HUES64 (cell line): Measurements from ENCODE around the gene OSM.

Experiments used
- H3K27ac ChIP-seq: 2 replicates; pipeline ENCODE4 v1.7.0; 2013; ENCODE audit warnings: low read depth, low read length, inconsistent platforms
- H3K27me3 ChIP-seq: 2 replicates; pipeline ENCODE4 v1.6.1; 2013; ENCODE audit warnings: mild to moderate bottlenecking, low read length; ENCODE audit not compliant: insufficient read depth
- H3K36me3 ChIP-seq: 2 replicates; pipeline ENCODE4 v1.6.1; 2013; ENCODE audit warnings: mild to moderate bottlenecking, low read length; ENCODE audit not compliant: insufficient read depth
- H3K4me1 ChIP-seq: 2 replicates; pipeline ENCODE4 v1.6.1; 2013; ENCODE audit warnings: mild to moderate bottlenecking, low read length, moderate library complexity; ENCODE audit not compliant: insufficient read depth
- H3K4me3 ChIP-seq: 2 replicates; pipeline ENCODE4 v1.5.1; 2013; ENCODE audit warnings: mild to moderate bottlenecking, low read length, moderate library complexity
- H3K9ac ChIP-seq: 2 replicates; pipeline ENCODE4 v1.6.1; 2013; ENCODE audit warnings: mild to moderate bottlenecking, low read depth, low read length
- H3K9me3 ChIP-seq: 2 replicates; pipeline ENCODE4 v1.6.1; 2013; ENCODE audit warnings: low read depth, low read length; ENCODE audit not compliant: insufficient read depth
- WGBS: fragments of 150-250, 120-280 bp; methylation state at CpG from one replicate; pipeline ENCODE4 v1.1.7; 2013; ENCODE audit warnings: missing lambda C conversion rate; 5-methylcytosine and 5-hydroxymethylcytosine counted together

The OSM gene

DNA sequence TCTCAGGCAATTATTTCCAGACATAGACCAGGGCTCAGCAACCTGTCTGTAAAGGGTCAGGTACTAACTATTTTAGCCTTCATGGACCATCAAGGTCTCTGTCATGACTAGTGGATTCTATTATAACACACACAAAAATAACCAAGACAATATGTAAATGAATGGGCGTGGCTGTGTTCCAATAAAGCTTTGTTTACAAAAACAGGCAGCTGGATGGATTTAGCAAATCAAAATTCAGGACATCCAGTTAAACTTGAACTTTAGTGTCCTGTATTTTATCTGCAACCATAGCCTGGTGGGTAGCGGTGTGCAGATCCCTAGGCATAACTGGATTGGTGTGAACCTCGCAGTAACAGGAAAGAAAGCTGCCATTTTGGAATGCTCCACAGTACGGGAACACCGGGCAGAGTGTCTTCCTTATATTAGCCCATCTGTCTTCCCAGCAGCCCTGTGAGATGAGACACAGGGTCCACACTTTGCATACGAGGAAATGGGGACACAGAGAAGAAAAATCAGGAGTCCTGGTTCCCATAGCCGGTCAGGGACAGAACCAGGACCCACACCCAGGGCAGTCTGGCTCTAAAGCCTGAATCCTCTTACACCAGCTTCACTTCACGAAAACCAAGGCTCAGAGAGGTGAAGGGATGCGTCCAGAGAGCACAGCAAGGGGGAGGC lies 35.7 kb downstream of the OSM start:
- H3K9ac ChIP-seq = no peak overlapping the region
- H3K27ac ChIP-seq = no peak overlapping the region
- no peak overlapping the region for H3K4me3 ChIP-seq
- H3K27me3 ChIP-seq = no peaks in the 10 kb centered on the region
- H3K4me1 ChIP-seq = peaks cover 20% of the 10 kb centered on the region
- no peaks in the 10 kb centered on the region for H3K36me3 ChIP-seq
- WGBS = 91% methylated on average over 9 of the region's 9 CpGs
- no peaks in the 10 kb centered on the region for H3K9me3 ChIP-seq

DNA sequence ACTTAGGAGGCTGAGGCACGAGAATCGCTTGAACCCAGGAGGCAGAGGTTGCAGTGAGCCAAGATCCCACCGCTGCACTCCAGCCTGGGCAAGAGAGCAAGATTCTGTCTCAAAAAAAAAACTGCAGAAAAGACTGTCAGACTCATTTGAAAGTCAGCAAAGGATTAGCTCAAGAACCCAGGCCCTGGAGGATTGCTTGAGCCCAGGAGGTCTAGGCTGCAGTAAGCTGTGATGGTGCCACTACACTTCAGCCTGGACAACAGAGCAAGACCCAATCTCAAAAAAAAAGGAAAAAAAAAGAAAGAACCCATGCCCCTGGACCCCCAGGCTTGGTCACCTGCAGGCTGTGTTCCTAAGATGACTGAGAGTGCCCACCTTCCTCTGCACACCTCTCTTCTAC lies 36.3 kb downstream of the OSM start:
- Histone ChIP-seq H3K4me1 (peaks cover 14% of the 10 kb centered on the region), H3K9ac (no peak overlapping the region), H3K27me3 (no peaks in the 10 kb centered on the region), H3K9me3 (no peaks in the 10 kb centered on the region), H3K36me3 (no peaks in the 10 kb centered on the region), H3K27ac (no peak overlapping the region), H3K4me3 (no peak overlapping the region)
- 96% methylated on average over 3 of the region's 3 CpGs for WGBS

DNA sequence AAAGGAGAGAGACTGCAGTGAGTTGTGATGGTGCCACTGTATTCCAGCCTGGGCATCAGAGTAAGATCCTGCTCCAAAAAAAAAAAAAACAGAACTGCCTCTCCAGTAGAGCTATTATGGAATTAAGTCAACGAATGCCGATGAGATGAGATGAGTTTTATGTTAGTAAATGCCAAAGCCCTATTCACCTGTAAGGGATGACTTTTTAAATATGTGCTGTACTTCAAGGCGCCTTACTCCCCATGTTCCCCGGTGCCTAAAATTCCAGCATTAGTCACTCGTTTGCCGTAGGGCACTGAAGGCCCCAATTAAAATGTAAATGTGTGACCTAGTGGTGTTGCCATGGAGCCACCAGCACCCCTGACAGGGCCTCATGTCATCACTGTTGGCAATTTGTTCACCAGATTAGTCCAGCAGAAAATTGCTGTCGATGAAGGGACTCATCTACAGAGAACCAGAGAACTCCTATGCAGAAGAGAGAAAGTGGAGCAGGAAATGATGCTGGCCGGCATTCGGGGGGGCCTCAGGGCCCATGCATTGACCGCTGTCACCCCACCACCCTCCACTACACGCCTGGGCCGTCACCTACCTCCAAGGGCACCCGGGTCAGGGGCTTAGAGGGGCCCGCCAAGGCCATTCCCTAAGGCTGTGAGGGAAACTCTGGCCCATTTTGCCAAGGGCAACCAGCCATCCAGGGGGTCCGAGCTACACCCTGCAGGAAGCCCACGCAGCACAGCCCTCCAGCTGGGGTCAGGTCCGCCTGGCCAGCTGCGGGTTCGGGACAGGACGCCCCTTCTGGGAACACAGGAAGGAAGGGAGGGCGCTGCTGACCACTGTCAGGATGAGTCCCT lies 37.9 kb downstream of the OSM start:
- Histone ChIP-seq H3K9me3 (no peaks in the 10 kb centered on the region), H3K4me3 (no peak overlapping the region), H3K36me3 (no peaks in the 10 kb centered on the region), H3K4me1 (peaks cover 7% of the 10 kb centered on the region), H3K27ac (no peak overlapping the region), H3K27me3 (no peaks in the 10 kb centered on the region), H3K9ac (no peak overlapping the region)
- 55% methylated on average over 21 of the region's 21 CpGs for WGBS

DNA sequence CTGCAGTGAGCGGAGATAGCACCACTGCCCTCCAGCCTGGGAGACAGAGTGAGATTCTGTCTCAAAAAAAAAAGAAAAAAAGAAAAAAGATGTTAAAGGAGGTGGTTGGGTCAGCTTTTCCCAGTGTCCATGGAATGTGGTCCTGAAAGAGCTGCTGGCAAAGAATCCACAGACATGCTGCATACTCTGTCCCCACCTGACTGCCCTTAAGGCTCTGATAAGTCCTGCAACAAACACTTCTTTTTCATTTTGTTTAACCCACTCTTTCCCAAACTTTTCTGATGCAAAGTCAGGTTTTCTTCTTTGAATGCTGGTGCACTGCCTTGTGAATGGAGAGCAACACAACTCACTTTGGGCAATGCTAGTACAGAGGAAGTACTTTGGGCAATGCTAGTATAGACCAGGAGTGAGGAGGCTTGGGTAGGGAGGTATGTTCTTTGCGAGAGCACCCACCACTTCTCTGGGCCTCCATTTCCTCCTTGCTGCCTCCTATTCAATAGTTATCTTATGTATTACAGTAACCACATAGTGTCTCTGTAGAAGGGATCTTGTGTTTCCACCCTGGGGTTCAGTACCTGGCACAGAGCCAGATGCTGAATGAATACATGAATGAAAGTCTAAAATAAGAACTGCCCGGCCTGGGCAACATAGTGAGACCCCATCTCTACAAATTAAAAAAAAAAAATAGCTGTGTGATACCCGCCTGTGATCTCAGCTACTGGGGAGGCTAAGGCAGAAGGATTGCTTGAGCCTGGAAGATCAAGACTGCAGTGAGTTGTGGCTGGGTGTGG lies 39.0 kb downstream of the OSM start:
- no peaks in the 10 kb centered on the region for H3K36me3 ChIP-seq
- H3K9ac ChIP-seq = no peak overlapping the region
- no peaks in the 10 kb centered on the region for H3K9me3 ChIP-seq
- H3K27me3 ChIP-seq = no peaks in the 10 kb centered on the region
- H3K4me1 ChIP-seq = peaks cover 7% of the 10 kb centered on the region
- H3K27ac ChIP-seq = no peak overlapping the region
- no peak overlapping the region for H3K4me3 ChIP-seq
- WGBS = 89% methylated on average over 2 of the region's 4 CpGs

DNA sequence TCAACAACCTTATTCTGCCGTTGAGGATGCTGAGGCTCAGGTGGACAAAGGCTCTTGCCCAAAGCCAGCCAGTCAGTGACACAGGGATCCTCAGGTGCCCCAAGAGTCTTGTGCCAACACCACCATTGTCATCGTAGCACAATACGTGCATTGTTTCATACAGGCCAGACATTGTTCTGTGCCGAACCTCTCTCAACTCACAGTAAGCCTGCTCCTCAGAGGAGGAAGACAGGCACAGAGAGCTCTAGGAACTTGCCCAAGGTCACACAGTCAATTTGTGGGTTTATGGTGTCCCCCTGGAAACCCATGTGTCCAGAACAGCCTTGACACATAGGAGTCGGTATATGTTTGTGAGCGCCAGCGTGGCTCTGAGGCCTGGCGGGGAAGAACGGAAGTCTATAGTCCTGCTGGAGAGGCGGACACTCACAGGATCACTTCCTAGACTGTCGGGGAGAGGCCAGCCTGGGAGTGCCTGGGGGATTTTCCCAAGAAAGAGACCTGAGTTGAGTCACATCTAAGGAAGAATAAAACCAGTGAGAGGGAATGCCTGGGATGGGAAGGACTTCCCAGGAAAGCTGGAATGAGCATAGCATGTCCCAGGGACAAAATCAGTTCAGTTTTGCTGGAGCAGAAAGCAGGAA lies 40.3 kb downstream of the OSM start:
- H3K9ac ChIP-seq = no peak overlapping the region
- no peak overlapping the region for H3K27ac ChIP-seq
- no peaks in the 10 kb centered on the region for H3K9me3 ChIP-seq

DNA sequence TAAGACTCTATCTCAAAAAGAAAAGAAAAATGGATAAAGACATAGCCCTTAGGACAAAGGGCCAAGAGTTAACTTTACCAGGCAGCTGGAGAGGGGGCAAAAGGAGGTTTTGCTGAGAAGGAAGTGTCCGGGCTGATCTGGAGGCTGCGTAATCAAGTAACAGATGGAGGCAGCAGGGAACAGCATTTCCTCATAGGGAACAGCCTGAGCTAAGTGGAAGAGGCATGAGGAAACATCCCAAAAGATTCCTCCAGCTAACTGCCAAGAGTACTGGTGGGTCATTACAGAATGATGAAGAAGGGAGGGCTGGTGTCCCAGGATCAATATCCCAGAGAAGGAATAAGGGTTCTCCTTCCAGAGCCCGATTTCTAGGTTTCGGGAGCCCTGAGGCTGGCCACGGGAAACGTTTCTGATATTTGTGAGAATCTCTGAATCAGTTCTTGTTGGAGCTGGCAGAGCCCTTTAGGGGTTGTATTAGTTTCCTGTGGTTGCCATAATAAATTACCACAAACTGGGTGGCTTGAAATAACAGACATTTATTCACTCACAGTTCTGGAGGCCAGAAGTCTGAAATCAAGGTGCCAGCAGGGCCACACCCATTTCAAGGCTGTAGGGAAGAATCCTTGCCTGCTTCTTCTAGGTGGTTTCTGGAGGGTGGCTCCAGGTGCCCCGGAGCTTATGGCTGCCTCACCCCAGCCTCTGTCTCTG lies 41.3 kb downstream of the OSM start:
- Histone ChIP-seq H3K9me3 (no peaks in the 10 kb centered on the region), H3K4me3 (no peak overlapping the region), H3K9ac (no peak overlapping the region), H3K27me3 (no peaks in the 10 kb centered on the region), H3K4me1 (peaks cover 2% of the 10 kb centered on the region; the same call in 1 of the 2 replicates), H3K27ac (no peak overlapping the region), H3K36me3 (no peaks in the 10 kb centered on the region)
- WGBS = 94% methylated on average over 7 of the region's 7 CpGs

More for the DNA sequence above, 40.3 kb downstream of the OSM start:
- H3K4me1 ChIP-seq = peaks cover 2% of the 10 kb centered on the region; the same call in 1 of the 2 replicates
- no peaks in the 10 kb centered on the region for H3K27me3 ChIP-seq
- 92% methylated on average over 11 of the region's 11 CpGs for WGBS
- no peaks in the 10 kb centered on the region for H3K36me3 ChIP-seq
- no peak overlapping the region for H3K4me3 ChIP-seq

DNA sequence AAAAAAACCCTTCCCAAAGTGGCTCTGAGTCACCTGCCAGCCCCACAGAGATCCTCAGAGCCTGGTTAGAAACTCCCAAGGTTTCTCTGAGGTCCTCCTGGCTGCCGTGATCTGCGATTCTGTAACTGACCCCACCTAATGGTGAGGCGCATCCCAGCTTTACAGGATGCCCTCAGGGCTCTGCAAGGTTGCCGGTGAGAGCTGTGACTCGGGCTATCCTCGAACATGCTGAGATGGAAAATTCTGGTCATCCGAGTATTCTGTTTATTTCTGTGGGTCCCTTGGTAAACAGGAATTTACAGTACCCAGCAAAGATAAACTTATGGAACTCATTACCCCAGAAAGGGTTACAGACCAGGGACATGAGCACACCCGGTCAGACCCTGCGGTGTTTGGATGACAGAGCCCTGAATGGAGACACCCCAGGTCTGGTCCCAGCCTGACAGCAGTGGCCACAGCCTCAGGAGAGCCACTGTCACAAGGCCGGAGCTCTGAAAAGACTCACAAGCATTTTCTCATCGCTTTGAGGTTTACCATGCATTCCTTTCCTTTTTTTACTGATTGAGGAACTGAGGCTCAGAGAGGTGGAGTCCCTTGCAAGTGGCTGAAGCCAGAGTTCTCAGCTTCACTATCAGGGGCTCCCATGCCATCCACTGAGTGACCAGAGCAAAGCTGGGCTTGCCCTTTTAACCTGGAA lies 42.3 kb downstream of the OSM start:
- H3K27ac ChIP-seq = no peak overlapping the region
- no peaks in the 10 kb centered on the region for H3K9me3 ChIP-seq
- H3K4me3 ChIP-seq = no peak overlapping the region
- no peak overlapping the region for H3K9ac ChIP-seq
- 55% methylated on average over 11 of the region's 11 CpGs for WGBS
- no peaks in the 10 kb centered on the region for H3K27me3 ChIP-seq
- H3K4me1 ChIP-seq = peaks cover 2% of the 10 kb centered on the region; the same call in 1 of the 2 replicates
- no peaks in the 10 kb centered on the region for H3K36me3 ChIP-seq

DNA sequence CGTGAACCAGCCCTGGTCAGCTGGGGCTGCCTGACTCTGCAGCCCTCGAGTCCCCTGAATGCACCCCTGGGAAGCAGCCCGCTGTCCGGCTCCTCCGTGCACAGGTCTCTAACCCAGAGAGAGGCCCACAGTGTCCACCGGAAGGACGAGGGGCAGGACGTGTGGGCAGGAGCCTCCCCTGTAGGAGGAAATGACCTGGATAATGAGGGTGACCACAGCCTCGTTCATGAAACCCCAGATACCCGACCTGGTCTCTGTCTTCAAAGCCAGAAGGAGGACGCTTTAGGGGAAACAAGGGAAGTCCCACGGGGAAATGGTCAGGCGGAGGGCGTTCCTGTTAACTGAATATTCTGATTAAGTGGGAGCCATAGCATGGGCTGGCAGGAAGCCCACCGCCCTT lies 43.3 kb downstream of the OSM start:
- no peaks in the 10 kb centered on the region for H3K9me3 ChIP-seq
- no peak overlapping the region for H3K27ac ChIP-seq
- H3K4me3 ChIP-seq = no peak overlapping the region
- no peaks in the 10 kb centered on the region for H3K36me3 ChIP-seq
- H3K4me1 ChIP-seq = 0 out of 2 replicates have a peak, but pooled peaks cover 2% of the 10 kb centered on the region
- H3K9ac ChIP-seq = no peak overlapping the region
- WGBS = 86% methylated on average over 15 of the region's 15 CpGs
- H3K27me3 ChIP-seq = no peaks in the 10 kb centered on the region

DNA sequence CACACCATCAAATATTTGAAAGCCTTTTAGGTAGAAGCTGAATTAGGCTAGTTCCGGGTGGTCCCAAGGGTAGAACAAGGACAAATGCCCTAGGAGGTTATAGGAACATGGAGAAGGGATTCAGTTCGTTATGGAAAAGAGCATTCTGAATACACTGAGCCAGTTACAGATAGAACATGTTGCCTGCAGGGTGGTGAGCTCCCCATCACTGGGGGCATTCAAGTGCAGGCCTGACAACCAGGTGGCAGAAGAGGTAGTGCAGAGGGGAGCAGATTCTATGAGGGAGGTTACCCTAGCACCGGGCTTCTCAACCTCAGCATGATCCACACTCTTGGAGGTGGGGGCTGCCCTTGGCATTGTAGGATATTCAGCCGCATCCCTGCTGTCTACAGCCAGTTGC lies 44.3 kb downstream of the OSM start:
- Histone ChIP-seq H3K4me3 (no peak overlapping the region), H3K4me1 (0 out of 2 replicates have a peak, but pooled peaks cover 2% of the 10 kb centered on the region), H3K9me3 (no peaks in the 10 kb centered on the region), H3K36me3 (no peaks in the 10 kb centered on the region), H3K27ac (no peak overlapping the region), H3K27me3 (no peaks in the 10 kb centered on the region), H3K9ac (no peak overlapping the region)
- 88% methylated on average over 4 of the region's 4 CpGs for WGBS
